ENCODE measurements around the gene ZNF622. TPM values are rescaled to one million over a fixed set of nuclear protein-coding genes. Genes with fewer than 3 reads are reported as not detected.

ZNF622 gene
- total RNA-seq, 3 donors from 2014 or later (not counting 1 experiment from before 2014, with no cell fraction given): 36.3 to 45.9 (median 42.9) TPM

- H3K4me3 Mint-ChIP-seq: no peak overlapping the region
- Histone ChIP-seq H3K4me1 (ENCODE audit: control insufficient read depth, insufficient read depth, low read length) (no peaks in the 10 kb centered on the region), H3K9me3 (ENCODE audit: control insufficient read depth, insufficient read depth, low read length) (no peaks in the 10 kb centered on the region), H3K4me3 (ENCODE audit: low read length) (no peak overlapping the region), H3K27ac (ENCODE audit: low read length) (no peak overlapping the region), H3K36me3 (ENCODE audit: control insufficient read depth, insufficient read depth, low read length) (no peaks in the 10 kb centered on the region), H3K27me3 (ENCODE audit: control insufficient read depth, insufficient read depth, low read length) (no peaks in the 10 kb centered on the region)
- DNase-seq (no peak), ATAC-seq (no peak)
- peaks cover 0 to 2% of the 10 kb centered on the region in 2 donors for H3K9me3 Mint-ChIP-seq
- WGBS (ENCODE audit: insufficient coverage): 85% methylated on average over 4 of the region's 4 CpGs
- no peaks in the 10 kb centered on the region for H3K4me1 Mint-ChIP-seq
- H3K27ac Mint-ChIP-seq: no peak overlapping the region
- peaks cover 18 to 24% of the 10 kb centered on the region in 2 donors for H3K27me3 Mint-ChIP-seq (ENCODE audit: low read depth in 2 of 2)
- H3K36me3 Mint-ChIP-seq: no peaks in the 10 kb centered on the region
- intact Hi-C loops (cut with micrococcal nuclease): no loop called here
- TF ChIP-seq CTCF (IDR thresholded peaks at IDR 0.05): no peak
Observed at GRCh38 chr5:16418471-16418922, 47.1 kb downstream of the ZNF622 start.

- Histone ChIP-seq H3K4me1 (ENCODE audit: control insufficient read depth, insufficient read depth, low read length) (no peaks in the 10 kb centered on the region), H3K27ac (ENCODE audit: low read length) (no peak overlapping the region), H3K27me3 (ENCODE audit: control insufficient read depth, insufficient read depth, low read length) (no peaks in the 10 kb centered on the region), H3K36me3 (ENCODE audit: control insufficient read depth, insufficient read depth, low read length) (no peaks in the 10 kb centered on the region), H3K9me3 (ENCODE audit: control insufficient read depth, insufficient read depth, low read length) (no peaks in the 10 kb centered on the region), H3K4me3 (ENCODE audit: low read length) (no peak overlapping the region)
- Mint-ChIP-seq H3K27me3 (ENCODE audit: low read depth in 2 of 2) (peaks cover 10 to 16% of the 10 kb centered on the region in 2 donors), H3K9me3 (peaks cover 0 to 2% of the 10 kb centered on the region in 2 donors), H3K27ac (no peak overlapping the region), H3K36me3 (no peaks in the 10 kb centered on the region), H3K4me1 (no peaks in the 10 kb centered on the region), H3K4me3 (no peak overlapping the region)
- ATAC-seq (no peak), DNase-seq (no peak)
- intact Hi-C loops (cut with micrococcal nuclease): no loop called here
- 74% methylated on average over 6 of the region's 6 CpGs for WGBS (ENCODE audit: insufficient coverage)
- no peak for TF ChIP-seq CTCF (IDR thresholded peaks at IDR 0.05)
Observed at GRCh38 chr5:16417398-16418074, 48.1 kb downstream of the ZNF622 start.

- no peak overlapping the region for H3K27ac Mint-ChIP-seq
- H3K4me1 Mint-ChIP-seq: no peaks in the 10 kb centered on the region
- no peaks in the 10 kb centered on the region for H3K36me3 ChIP-seq (ENCODE audit: control insufficient read depth, insufficient read depth, low read length)
- peaks cover 0 to 2% of the 10 kb centered on the region in 2 donors for H3K27me3 Mint-ChIP-seq (ENCODE audit: low read depth in 2 of 2)
- WGBS (ENCODE audit: insufficient coverage): 89% methylated on average over 2 of the region's 2 CpGs
- no peak overlapping the region for H3K4me3 Mint-ChIP-seq
- H3K36me3 Mint-ChIP-seq: no peaks in the 10 kb centered on the region
- no peaks in the 10 kb centered on the region for H3K27me3 ChIP-seq (ENCODE audit: control insufficient read depth, insufficient read depth, low read length)
- no peaks in the 10 kb centered on the region for H3K9me3 ChIP-seq (ENCODE audit: control insufficient read depth, insufficient read depth, low read length)
- TF ChIP-seq CTCF (IDR thresholded peaks at IDR 0.05): no peak
- ATAC-seq: no peak
- no peak overlapping the region for H3K27ac ChIP-seq (ENCODE audit: low read length)
- H3K9me3 Mint-ChIP-seq: peaks cover 0 to 8% of the 10 kb centered on the region in 2 donors
- no peaks in the 10 kb centered on the region for H3K4me1 ChIP-seq (ENCODE audit: control insufficient read depth, insufficient read depth, low read length)
- DNase-seq: no peak
- intact Hi-C loops (cut with micrococcal nuclease): no loop called here
- H3K4me3 ChIP-seq (ENCODE audit: low read length): no peak overlapping the region
Observed at GRCh38 chr5:16414861-16415260, 50.7 kb downstream of the ZNF622 start.
